Spleen (tissue), 11 donors: ENCODE data around the gene POMGNT2. TPM values are rescaled to one million over a fixed set of nuclear protein-coding genes. Genes with fewer than 3 reads are reported as not detected.
"Not testable (repeated sequence)": the region's sequence is repeated elsewhere in the genome, so short reads cannot be mapped to it uniquely, and the experiment has no call there.

Source experiments
- DNase-seq: peaks from one replicate; pipeline ENCODE4 v3.0.0-alpha.2; 2020
- H3K27ac ChIP-seq, 8 donors: fragments of 200-600 bp; sonication (generic) in 7 of 8; 1 replicate in 4 of 8; 2 replicates in 4 of 8; pipeline versions ENCODE4 v1.5.0 to v1.8.0; 2016 to 2021; ENCODE audit warnings: inconsistent platforms in 4 of 8, mild to moderate bottlenecking in 4 of 8, moderate library complexity in 1 of 8
- H3K27me3 ChIP-seq, 7 donors: fragments of 200-600 bp; sonication (generic) in 6 of 7; replicated peaks in 1 of 7; 1 replicate in 4 of 7; 2 replicates in 3 of 7; pipeline versions ENCODE4 v1.5.0 to v1.8.0; 2016 to 2021; ENCODE audit warnings: inconsistent platforms in 3 of 7, mild to moderate bottlenecking in 1 of 7
- H3K36me3 ChIP-seq, 6 donors: fragments of 200-600 bp; sonication (generic) in 5 of 6; 1 replicate in 4 of 6; 2 replicates in 2 of 6; pipeline versions ENCODE4 v1.5.0 to v1.8.0; 2016 to 2021; ENCODE audit warnings: inconsistent platforms in 2 of 6
- H3K4me1 ChIP-seq, 6 donors: fragments of 200-600 bp; sonication (generic) in 5 of 6; 1 replicate in 3 of 6; 2 replicates in 3 of 6; pipeline versions ENCODE4 v1.5.0 to v1.8.0; 2016 to 2021; ENCODE audit warnings: inconsistent platforms in 3 of 6
- H3K4me3 ChIP-seq, 8 donors: fragments of 200-600 bp; sonication (generic) in 7 of 8; 1 replicate in 4 of 8; 2 replicates in 4 of 8; pipeline versions ENCODE4 v1.5.0 to v1.8.0; 2016 to 2021; ENCODE audit warnings: inconsistent platforms in 4 of 8, mild to moderate bottlenecking in 4 of 8, moderate library complexity in 2 of 8
- H3K9me3 ChIP-seq, 8 donors: fragments of 200-600 bp; sonication (generic) in 7 of 8; 1 replicate in 4 of 8; 2 replicates in 4 of 8; pipeline versions ENCODE4 v1.5.0 to v1.8.0; 2016 to 2021; ENCODE audit warnings: inconsistent platforms in 4 of 8
- POLR2A ChIP-seq, 3 donors: fragments of 450-650 bp; IDR thresholded peaks; one replicate each; pipeline ENCODE4 v1.5.1; 2017; ENCODE audit warnings: antibody characterized with exemption in 3 of 3, mild to moderate bottlenecking in 1 of 3
- POLR2AphosphoS5 ChIP-seq, 3 donors: sonication (generic); formaldehyde crosslinking; IDR thresholded peaks; one replicate each; pipeline ENCODE4 v1.5.1; 2017; ENCODE audit warnings: antibody characterized with exemption in 3 of 3
- WGBS, 5 donors: extraction: QIAGEN DNeasy Blood & Tissue Kit in 3 of 5; methylation state at CpG; one replicate each; pipeline versions ENCODE4 v1.1.5 to v1.1.7; 2013 to 2018; 5-methylcytosine and 5-hydroxymethylcytosine counted together
- intact Hi-C: fragments of 100-400 bp; cut with DNase I; formaldehyde crosslinking; loops from one replicate; pipeline ENCODE4 v1.15.0; 2023; ENCODE audit warnings: low total_unique reads
- polyA plus RNA-seq, 3 donors: library from polyadenylated mRNA; stranded (reverse); fragments of 200-250 nt; gene quantifications; one replicate each; pipeline ENCODE4 v1.2.1, GENCODE V29; 2013
- total RNA-seq, 7 donors: library from RNA; depleted of rRNA in 3 of 7; stranded (reverse); fragments of >200 nt in 3 of 7; fragmentation: NEBNext Ultra II Directional in 4 of 7; extraction: Animal tissue kit (Norgen Biotek cat#: 25700) in 4 of 7; gene quantifications; one replicate each; pipeline versions ENCODE4 v1.1.0 to v1.2.1, GENCODE V29; 2016 to 2021
- TF ChIP-seq, protein P1 (sequence below), 11 experiments: fragments of 200-600 bp in 7 of 11; fragments of 450-650 bp in 4 of 11; sonication (generic) in 4 of 11; IDR thresholded peaks in 8 of 11; conservative IDR thresholded peaks in 3 of 11; 1 replicate in 7 of 11; 2 replicates in 4 of 11; pipeline versions ENCODE4 v1.4.0 to v1.8.0; 2016 to 2021; ENCODE audit warnings: antibody characterized with exemption in 11 of 11, inconsistent platforms in 4 of 11, mild to moderate bottlenecking in 1 of 11
- donor health status: healthy with polysubstance abuse.
- donor health status: DM: no; HTN: no; CAD: no; lungs with moderate emphysema.
- donor health status: DM: no; HTN: no; CAD: no.
- donor health status: Bipolar disorder and iron deficiency.
- donor health status: healthy.
- donor health status: DM: no; HTN: no; CAD: no.
- donor health status: DM: yes; HTN: yes; CAD: no.

The POMGNT2 gene
- total and polyA plus RNA-seq, 10 donors = 2.3 to 13.6 (median 6.4) TPM

DNA sequence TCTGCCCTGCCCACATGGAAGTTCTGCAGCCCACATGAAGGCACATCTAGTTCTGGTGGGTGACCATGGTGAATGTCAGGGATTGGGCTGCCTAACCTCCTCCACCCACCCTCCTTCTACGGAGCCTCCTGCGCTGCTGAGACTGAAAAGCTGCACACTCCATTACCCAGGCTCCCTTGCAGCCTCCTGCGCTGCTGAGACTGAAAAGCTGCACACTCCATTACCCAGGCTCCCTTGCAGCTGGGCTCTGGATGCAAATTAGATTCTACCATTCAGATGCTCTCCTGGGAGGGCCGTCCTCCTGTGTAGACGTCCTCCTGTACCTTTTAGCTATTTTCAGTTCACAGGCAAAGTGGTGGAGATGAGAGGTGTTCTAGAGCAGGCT is 32.1 kb downstream of the POMGNT2 start:
- intact Hi-C loops = no loop called here
- Histone ChIP-seq H3K36me3 (peaks cover 0 to 16% (median 0%) of the 10 kb centered on the region in 6 donors), H3K9me3 (no peaks in the 10 kb centered on the region), H3K4me1 (no peaks in the 10 kb centered on the region), H3K27me3 (no peaks in the 10 kb centered on the region), H3K4me3 (no peak overlapping the region), H3K27ac (no peak overlapping the region)
- DNase-seq = no peak
- TF ChIP-seq POLR2A (IDR thresholded peaks at IDR 0.05) = no peak
- TF ChIP-seq, protein P1, sequence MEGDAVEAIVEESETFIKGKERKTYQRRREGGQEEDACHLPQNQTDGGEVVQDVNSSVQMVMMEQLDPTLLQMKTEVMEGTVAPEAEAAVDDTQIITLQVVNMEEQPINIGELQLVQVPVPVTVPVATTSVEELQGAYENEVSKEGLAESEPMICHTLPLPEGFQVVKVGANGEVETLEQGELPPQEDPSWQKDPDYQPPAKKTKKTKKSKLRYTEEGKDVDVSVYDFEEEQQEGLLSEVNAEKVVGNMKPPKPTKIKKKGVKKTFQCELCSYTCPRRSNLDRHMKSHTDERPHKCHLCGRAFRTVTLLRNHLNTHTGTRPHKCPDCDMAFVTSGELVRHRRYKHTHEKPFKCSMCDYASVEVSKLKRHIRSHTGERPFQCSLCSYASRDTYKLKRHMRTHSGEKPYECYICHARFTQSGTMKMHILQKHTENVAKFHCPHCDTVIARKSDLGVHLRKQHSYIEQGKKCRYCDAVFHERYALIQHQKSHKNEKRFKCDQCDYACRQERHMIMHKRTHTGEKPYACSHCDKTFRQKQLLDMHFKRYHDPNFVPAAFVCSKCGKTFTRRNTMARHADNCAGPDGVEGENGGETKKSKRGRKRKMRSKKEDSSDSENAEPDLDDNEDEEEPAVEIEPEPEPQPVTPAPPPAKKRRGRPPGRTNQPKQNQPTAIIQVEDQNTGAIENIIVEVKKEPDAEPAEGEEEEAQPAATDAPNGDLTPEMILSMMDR (IDR thresholded peaks at IDR 0.05 in 8 of 11, conservative IDR thresholded peaks at IDR 0.05 in 3 of 11) = no peak
- TF ChIP-seq POLR2AphosphoS5 (IDR thresholded peaks at IDR 0.05) = no peak
- 63 to 85% (median 77%) methylated on average over 5 of the region's 5 CpGs for WGBS, 5 donors

DNA sequence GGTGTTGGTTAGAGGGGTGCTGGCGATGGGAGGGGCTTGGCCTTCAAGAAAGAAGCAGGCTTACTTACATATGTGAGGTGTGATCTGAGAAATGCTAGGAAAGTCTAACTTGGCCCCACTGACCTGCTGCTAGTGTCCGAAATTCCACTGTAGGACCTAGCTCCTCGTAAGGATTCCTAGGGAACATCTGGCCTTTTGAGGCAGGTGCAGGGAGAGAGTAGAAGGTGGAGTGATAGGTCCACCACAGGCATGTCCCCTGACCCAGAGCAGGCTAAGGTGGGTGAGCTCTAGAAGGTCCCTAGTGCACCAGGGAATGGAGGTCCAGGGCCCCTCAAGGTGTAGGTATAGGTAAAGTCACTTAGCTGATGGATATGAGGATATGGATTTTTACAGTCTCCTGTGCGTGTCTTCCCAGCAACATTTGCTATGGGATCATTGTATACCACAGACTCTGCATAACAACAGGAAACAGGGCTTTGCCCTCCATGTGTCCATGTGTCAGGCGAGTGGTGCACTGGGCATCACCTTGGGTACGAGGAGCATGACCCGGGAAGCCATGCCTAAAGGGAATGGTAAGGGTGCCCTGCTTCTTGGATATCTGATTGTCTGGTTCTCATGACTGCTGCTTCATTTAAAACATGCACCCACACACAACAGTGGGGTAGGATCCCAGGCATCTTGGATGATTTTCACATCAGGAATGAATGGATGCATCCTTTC is 32.6 kb downstream of the POMGNT2 start:
- no peak for DNase-seq
- H3K36me3 ChIP-seq = peaks cover 0 to 11% (median 0%) of the 10 kb centered on the region in 6 donors
- 84 to 93% (median 91%) methylated on average over 7 of the region's 7 CpGs for WGBS, 5 donors
- no peak overlapping the region for H3K4me3 ChIP-seq
- no peaks in the 10 kb centered on the region for H3K4me1 ChIP-seq
- no peaks in the 10 kb centered on the region for H3K27me3 ChIP-seq
- intact Hi-C loops = no loop called here
- TF ChIP-seq POLR2A (IDR thresholded peaks at IDR 0.05) (no peak), POLR2AphosphoS5 (IDR thresholded peaks at IDR 0.05) (no peak)
- TF ChIP-seq, protein P1 (IDR thresholded peaks at IDR 0.05 in 8 of 11, conservative IDR thresholded peaks at IDR 0.05 in 3 of 11) = no peak
- no peak overlapping the region for H3K27ac ChIP-seq
- no peaks in the 10 kb centered on the region for H3K9me3 ChIP-seq

DNA sequence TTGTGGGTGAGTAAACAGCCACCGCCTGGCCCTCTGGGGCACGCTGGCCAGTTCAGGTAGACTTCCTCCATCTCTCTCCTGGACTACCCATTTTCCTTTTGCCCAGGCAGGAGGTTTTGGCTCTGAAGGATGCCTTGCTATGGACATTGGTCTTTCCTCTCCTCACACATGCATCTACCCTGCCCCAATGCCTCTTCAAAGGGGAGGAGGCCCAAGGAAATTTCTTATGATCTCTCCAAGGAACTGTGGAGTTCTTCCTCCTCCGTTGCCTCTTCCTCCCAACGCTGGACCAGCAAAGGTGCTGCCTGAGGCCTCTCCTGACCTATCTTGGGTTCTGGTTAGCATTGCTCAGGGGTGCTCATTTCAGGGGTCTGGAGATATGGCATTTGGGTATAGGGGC is 33.5 kb downstream of the POMGNT2 start:
- intact Hi-C loops = no loop called here
- DNase-seq = no peak
- WGBS, 5 donors = 83 to 92% (median 87%) methylated on average over 3 to 4 of the region's 4 CpGs
- TF ChIP-seq POLR2AphosphoS5 (IDR thresholded peaks at IDR 0.05) = no peak
- TF ChIP-seq, protein P1 (IDR thresholded peaks at IDR 0.05 in 8 of 11, conservative IDR thresholded peaks at IDR 0.05 in 3 of 11) = no peak
- no peak for TF ChIP-seq POLR2A (IDR thresholded peaks at IDR 0.05)
- H3K27me3 ChIP-seq = no peaks in the 10 kb centered on the region
- no peaks in the 10 kb centered on the region for H3K4me1 ChIP-seq
- peaks cover 0 to 3% (median 0%) of the 10 kb centered on the region in 6 donors for H3K36me3 ChIP-seq
- H3K4me3 ChIP-seq = no peak overlapping the region
- no peaks in the 10 kb centered on the region for H3K9me3 ChIP-seq
- no peak overlapping the region for H3K27ac ChIP-seq

DNA sequence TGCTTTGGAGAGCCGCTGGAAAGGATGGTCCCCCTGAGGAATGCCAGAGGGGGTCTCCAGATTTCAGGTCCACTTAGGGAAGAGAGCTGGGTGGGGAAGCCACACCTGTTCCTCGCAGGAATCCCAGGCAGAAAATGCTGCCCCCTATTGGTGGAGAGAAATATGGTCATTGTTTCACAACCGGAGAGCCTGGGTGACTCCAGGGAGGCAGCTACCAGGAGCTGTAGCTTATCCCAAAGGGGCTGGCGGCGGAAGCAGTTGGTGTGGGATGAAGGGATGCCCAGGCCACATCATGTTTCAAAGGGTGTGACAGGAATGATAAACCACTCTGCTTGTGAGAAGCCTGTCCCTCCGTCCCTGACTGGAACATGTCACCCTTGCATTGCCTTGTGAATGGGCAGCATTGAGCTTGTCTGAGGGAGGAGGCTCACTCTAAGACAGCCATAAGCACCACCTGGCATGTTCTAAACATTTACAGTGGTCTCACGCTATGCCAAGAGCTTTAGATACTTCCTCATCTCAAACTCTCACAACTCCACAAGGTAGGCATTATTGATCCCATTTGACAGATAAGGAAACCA is 34.5 kb downstream of the POMGNT2 start:
- DNase-seq = no peak
- TF ChIP-seq POLR2AphosphoS5 (IDR thresholded peaks at IDR 0.05) = no peak
- TF ChIP-seq, protein P1 (IDR thresholded peaks at IDR 0.05 in 8 of 11, conservative IDR thresholded peaks at IDR 0.05 in 3 of 11) = peak in 4 of 11 experiments; percentile 24 to 41 (median 32)
- Histone ChIP-seq H3K27ac (no peak overlapping the region), H3K4me3 (no peak overlapping the region), H3K4me1 (no peaks in the 10 kb centered on the region), H3K27me3 (no peaks in the 10 kb centered on the region), H3K36me3 (no peaks in the 10 kb centered on the region), H3K9me3 (no peaks in the 10 kb centered on the region)
- intact Hi-C loops = no loop called here
- 57 to 77% (median 64%) methylated on average over 6 to 7 of the region's 7 CpGs for WGBS, 5 donors

DNA sequence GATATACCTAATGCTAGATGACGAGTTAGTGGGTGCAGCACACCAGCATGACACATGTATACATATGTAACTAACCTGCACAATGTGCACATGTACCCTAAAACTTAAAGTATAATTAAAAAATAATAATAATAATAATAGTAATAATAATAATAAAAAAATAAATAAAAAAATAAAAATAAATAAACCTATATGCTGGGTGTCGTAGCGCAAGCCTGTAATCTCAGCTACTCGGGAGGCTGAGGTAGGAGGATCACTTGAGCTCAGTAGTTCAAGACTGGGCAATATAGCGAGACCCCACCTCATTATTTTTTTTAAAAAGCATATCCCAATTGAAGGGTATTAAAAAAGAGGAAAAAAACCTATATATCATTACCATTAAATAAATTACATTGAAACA is 35.2 kb downstream of the POMGNT2 start:
- WGBS, 5 donors = 94 to 97% (median 96%) methylated on average over 4 to 5 of the region's 5 CpGs
- H3K36me3 ChIP-seq, DNase-seq, intact Hi-C loops, H3K27ac ChIP-seq, H3K4me1 ChIP-seq, H3K27me3 ChIP-seq, H3K4me3 ChIP-seq, H3K9me3 ChIP-seq: not testable (repeated sequence)
